ENCODE data around the gene PIH1D1. TPM values are rescaled to one million over a fixed set of nuclear protein-coding genes. Genes with fewer than 3 reads are reported as not detected.
"Not testable (repeated sequence)": the region's sequence is repeated elsewhere in the genome, so short reads cannot be mapped to it uniquely, and the experiment has no call there.

Gene PIH1D1
- total RNA-seq, 2 donors from 2014 or later = 55.8 to 61.5 TPM

DNA sequence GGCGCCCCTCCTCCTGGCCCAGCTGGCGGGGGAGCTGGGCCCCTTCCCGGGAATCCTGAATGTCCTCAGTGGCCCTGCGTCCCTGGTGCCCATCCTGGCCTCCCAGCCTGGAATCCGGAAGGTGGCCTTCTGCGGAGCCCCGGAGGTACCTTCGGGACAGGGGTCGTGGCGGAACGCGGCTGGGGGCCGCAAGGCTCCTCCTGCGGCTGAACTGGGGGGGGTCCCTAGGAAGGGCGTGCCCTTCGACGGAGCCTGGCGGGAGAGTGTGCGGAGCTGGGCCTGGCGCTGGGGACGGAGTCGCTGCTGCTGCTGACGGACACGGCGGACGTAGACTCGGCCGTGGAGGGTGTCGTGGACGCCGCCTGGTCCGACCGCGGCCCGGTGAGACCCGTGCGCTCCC is 10.0 kb upstream of the PIH1D1 start:
- no peak for TF ChIP-seq CTCF (IDR thresholded peaks at IDR 0.05)
- no peak overlapping the region for H3K27ac ChIP-seq
- H3K4me1 ChIP-seq = peaks cover 0 to 4% of the 10 kb centered on the region in 2 donors
- no peaks in the 10 kb centered on the region for H3K27me3 ChIP-seq
- no peaks in the 10 kb centered on the region for H3K9me3 ChIP-seq
- H3K36me3 ChIP-seq = peaks cover 9% of the 10 kb centered on the region
- H3K4me3 ChIP-seq = no peak overlapping the region
- DNase-seq (ENCODE audit: low spot score) = no peak

DNA sequence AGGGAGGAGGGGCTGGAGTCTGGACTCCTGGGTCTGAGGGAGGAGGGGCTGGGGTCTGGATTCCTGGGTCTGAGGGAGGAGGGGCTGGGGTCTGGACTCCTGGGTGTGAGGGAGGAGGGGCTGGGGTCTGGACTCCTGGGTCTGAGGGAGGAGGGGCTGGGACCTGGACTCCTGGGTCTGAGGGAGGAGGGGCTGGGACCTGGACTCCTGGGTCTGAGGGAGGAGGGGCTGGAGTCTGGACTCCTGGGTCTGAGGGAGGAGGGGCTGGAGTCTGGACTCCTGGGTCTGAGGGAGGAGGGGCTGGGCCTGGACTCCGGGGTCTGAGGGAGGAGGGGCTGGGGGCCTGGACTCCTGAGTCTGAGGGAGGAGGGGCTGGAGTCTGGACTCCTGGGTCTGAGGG is 9.5 kb upstream of the PIH1D1 start:
- not testable (repeated sequence) for H3K9me3 ChIP-seq; H3K27ac ChIP-seq; DNase-seq (ENCODE audit: low spot score); H3K27me3 ChIP-seq; H3K4me1 ChIP-seq; H3K4me3 ChIP-seq; H3K36me3 ChIP-seq

DNA sequence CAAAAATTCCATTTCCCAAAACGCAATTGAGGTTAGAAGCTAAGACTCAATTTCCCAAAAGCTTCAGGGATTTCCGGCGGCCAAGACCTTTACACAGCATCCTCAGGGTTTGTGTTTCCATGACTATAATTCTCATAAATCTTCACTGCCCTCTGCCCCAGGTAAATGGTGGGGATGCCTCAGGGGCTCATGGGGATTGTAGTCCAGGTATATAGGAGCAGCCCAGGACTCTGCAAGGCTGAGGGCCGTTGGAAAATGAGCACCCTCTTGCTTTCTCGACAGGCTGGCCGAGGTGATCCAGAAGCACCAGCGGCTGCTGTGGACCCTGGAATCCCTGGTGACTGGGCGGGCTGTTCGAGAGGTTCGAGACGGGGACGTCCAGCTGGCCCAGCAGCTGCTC is 7.8 kb upstream of the PIH1D1 start:
- Histone ChIP-seq H3K27ac (no peak overlapping the region), H3K4me1 (peaks cover 0 to 5% of the 10 kb centered on the region in 2 donors), H3K9me3 (no peaks in the 10 kb centered on the region), H3K36me3 (peaks cover 6% of the 10 kb centered on the region), H3K27me3 (no peaks in the 10 kb centered on the region), H3K4me3 (no peak overlapping the region)
- TF ChIP-seq CTCF (IDR thresholded peaks at IDR 0.05) = no peak
- no peak for DNase-seq (ENCODE audit: low spot score)

GRCh38 chr19:49458567-49458903 is 6.9 kb upstream of the PIH1D1 start:
- peaks cover 0 to 13% of the 10 kb centered on the region in 2 donors for H3K4me1 ChIP-seq
- H3K9me3 ChIP-seq = no peaks in the 10 kb centered on the region
- no peak for TF ChIP-seq CTCF (IDR thresholded peaks at IDR 0.05)
- no peaks in the 10 kb centered on the region for H3K27me3 ChIP-seq
- H3K36me3 ChIP-seq = peaks cover 4% of the 10 kb centered on the region
- no peak for DNase-seq (ENCODE audit: low spot score)
- peak overlapping the region in 1 of 2 donors; percentile 56 for H3K27ac ChIP-seq
- no peak overlapping the region for H3K4me3 ChIP-seq

- Histone ChIP-seq H3K27ac (peak overlapping the region; percentile 57 to 61), H3K9me3 (no peaks in the 10 kb centered on the region), H3K4me3 (no peak overlapping the region), H3K27me3 (no peaks in the 10 kb centered on the region), H3K36me3 (peaks cover 4% of the 10 kb centered on the region), H3K4me1 (peaks cover 0 to 19% of the 10 kb centered on the region in 2 donors)
- no peak for DNase-seq (ENCODE audit: low spot score)
- TF ChIP-seq CTCF (IDR thresholded peaks at IDR 0.05) = no peak
Measured at GRCh38 chr19:49456326-49456725, 4.7 kb upstream of the PIH1D1 start.

DNA sequence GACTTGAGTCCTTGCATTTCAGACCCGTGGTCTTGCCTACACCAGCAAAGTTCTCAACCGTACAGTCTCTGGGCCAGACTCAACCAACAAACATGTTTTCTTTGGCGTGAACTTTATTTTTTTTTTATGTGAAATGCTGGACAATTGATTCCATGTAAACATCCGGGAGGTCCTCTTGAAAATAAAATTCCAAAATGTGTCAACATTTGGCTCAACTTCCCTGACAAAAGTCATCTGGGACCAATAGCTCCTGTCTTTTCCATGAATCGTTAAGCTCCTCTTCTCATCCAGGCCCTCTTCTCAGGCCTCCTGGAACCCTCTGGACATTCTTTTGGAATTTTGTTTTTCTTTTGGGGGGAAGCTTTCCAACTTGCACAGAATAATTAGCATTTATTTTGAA is 4.2 kb upstream of the PIH1D1 start:
- H3K4me1 ChIP-seq = peaks cover 0 to 25% of the 10 kb centered on the region in 2 donors
- H3K9me3 ChIP-seq = no peaks in the 10 kb centered on the region
- TF ChIP-seq CTCF (IDR thresholded peaks at IDR 0.05) = no peak
- peaks cover 4% of the 10 kb centered on the region for H3K36me3 ChIP-seq
- DNase-seq (ENCODE audit: low spot score) = no peak
- H3K27ac ChIP-seq = peak overlapping the region; percentile 57 to 61
- H3K4me3 ChIP-seq = no peak overlapping the region
- H3K27me3 ChIP-seq = no peaks in the 10 kb centered on the region
